B cell (primary cell): Measurements from ENCODE around the gene SLC5A12. TPM values are rescaled to one million over a fixed set of nuclear protein-coding genes. Genes with fewer than 3 reads are reported as not detected.

Experiments used
- ATAC-seq: fragments of 200-7000 bp; cut with Tn5 transposase; one replicate; pipeline ENCODE4 v1.10.0; 2021; ENCODE audit warnings: low read depth, mild to moderate bottlenecking, moderate number of reproducible peaks, moderate library complexity
- CTCF ChIA-PET: fragments of 350-600 bp; sonication (Branson Sonifier 250); formaldehyde crosslinking; loops from one replicate; lab custom pipeline; 2021; ENCODE audit warnings: antibody characterized with exemption, inconsistent platforms; lab: Charles Lee
- POLR2A ChIA-PET: fragments of 350-600 bp; sonication (Branson Sonifier 250); formaldehyde crosslinking; loops from one replicate; lab custom pipeline; 2021; ENCODE audit warnings: antibody characterized with exemption; lab: Charles Lee
- DNase-seq: peaks from one replicate; pipeline ENCODE4 v3.0.0; 2013
- H2AFZ ChIP-seq: 2 replicates; pipeline ENCODE4 v1.6.1; 2012; ENCODE audit warnings: mild to moderate bottlenecking, low read depth, low read length; ENCODE audit not compliant: insufficient read depth, poor library complexity, severe bottlenecking
- H3K27ac ChIP-seq, 2 donors: 1 replicate in 1 of 2; 2 replicates in 1 of 2; pipeline ENCODE4 v1.5.1; 2012 to 2013; ENCODE audit warnings: low read length in 2 of 2, mild to moderate bottlenecking in 2 of 2, moderate library complexity in 1 of 2
- H3K27me3 ChIP-seq, 4 experiments: fragments of 200-600 bp in 1 of 4; sonication (generic) in 1 of 4; replicated peaks in 1 of 4; 1 replicate in 2 of 4; 2 replicates in 2 of 4; pipeline versions ENCODE4 v1.6.1 to v1.7.0; 2013 to 2016; ENCODE audit warnings: low read length in 3 of 4, mild to moderate bottlenecking in 2 of 4, mixed read lengths in 1 of 4, moderate library complexity in 1 of 4; ENCODE audit not compliant: insufficient read depth in 4 of 4, control insufficient read depth in 3 of 4; ENCODE audit errors: control extremely low read depth in 1 of 4
- H3K36me3 ChIP-seq, 2 experiments: replicated peaks in 1 of 2; 1 replicate in 1 of 2; 2 replicates in 1 of 2; pipeline versions ENCODE4 v1.6.1 to v1.7.1; 2013; ENCODE audit warnings: low read length in 1 of 2; ENCODE audit not compliant: insufficient read depth in 2 of 2, control insufficient read depth in 1 of 2; ENCODE audit errors: control extremely low read depth in 1 of 2, extremely low read depth in 1 of 2
- H3K4me1 ChIP-seq, 2 donors: fragments of 200-600 bp in 1 of 2; sonication (generic) in 1 of 2; 1 replicate in 1 of 2; 2 replicates in 1 of 2; pipeline versions ENCODE4 v1.5.1 to v1.6.1; 2013 to 2017; ENCODE audit warnings: low read length in 2 of 2; ENCODE audit not compliant: control insufficient read depth in 2 of 2, insufficient read depth in 2 of 2
- H3K4me2 ChIP-seq: replicated peaks from 2 replicates; pipeline ENCODE3; 2012; ENCODE audit warnings: mild to moderate bottlenecking, low read depth, low read length; ENCODE audit not compliant: poor library complexity, severe bottlenecking
- H3K4me3 ChIP-seq, 5 experiments: fragments of 200-600 bp in 1 of 5; sonication (generic) in 1 of 5; 1 replicate in 3 of 5; 2 replicates in 2 of 5; pipeline versions ENCODE4 v1.5.1 to v1.7.0; 2011 to 2016; ENCODE audit warnings: low read length in 4 of 5, mild to moderate bottlenecking in 4 of 5, low read depth in 2 of 5, control low read depth in 1 of 5, moderate library complexity in 1 of 5; ENCODE audit not compliant: insufficient read depth in 1 of 5; ENCODE audit errors: control extremely low read depth in 1 of 5, extremely low read depth in 1 of 5
- H3K79me2 ChIP-seq: fragments of 200-600 bp; sonication (generic); one replicate; pipeline ENCODE4 v1.6.0; 2016; ENCODE audit warnings: low read length; ENCODE audit not compliant: control insufficient read depth, insufficient read depth
- H3K9ac ChIP-seq: fragments of 200-600 bp; sonication (generic); 2 replicates; pipeline ENCODE4 v1.6.1; 2017; ENCODE audit warnings: mild to moderate bottlenecking, low read length, moderate library complexity
- H3K9me3 ChIP-seq, 3 donors: one replicate each; pipeline versions ENCODE4 v1.6.1 to v1.7.1; 2013; ENCODE audit warnings: low read length in 2 of 3; ENCODE audit not compliant: control insufficient read depth in 2 of 3, insufficient read depth in 1 of 3; ENCODE audit errors: control extremely low read depth in 1 of 3
- H4K20me1 ChIP-seq: 2 replicates; pipeline ENCODE4 v1.6.0; 2012; ENCODE audit warnings: mild to moderate bottlenecking, low read length; ENCODE audit not compliant: insufficient read depth, control insufficient read depth, poor library complexity, severe bottlenecking
- H3K27ac Mint-ChIP-seq: one replicate; pipeline ENCODE4 v1.8.0; 2021; ENCODE audit warnings: mixed read lengths
- H3K27me3 Mint-ChIP-seq: one replicate; pipeline ENCODE4 v1.8.0; 2021; ENCODE audit warnings: mixed read lengths
- H3K4me1 Mint-ChIP-seq: one replicate; pipeline ENCODE4 v1.8.0; 2021; ENCODE audit warnings: mixed read lengths
- H3K4me3 Mint-ChIP-seq: one replicate; pipeline ENCODE4 v1.8.0; 2021; ENCODE audit warnings: mixed read lengths
- H3K9me3 Mint-ChIP-seq: one replicate; pipeline ENCODE4 v1.8.0; 2022; ENCODE audit warnings: mixed read lengths; ENCODE audit not compliant: insufficient read depth
- EZH2 ChIP-seq: IDR thresholded peaks from 2 replicates; pipeline ENCODE4 v1.6.1; 2012; ENCODE audit warnings: borderline replicate concordance, low read depth, mild to moderate bottlenecking, moderate library complexity, low read length; ENCODE audit not compliant: insufficient read depth, poor library complexity, severe bottlenecking
- WGBS: methylation state at CpG from one replicate; pipeline ENCODE4 v1.1.5; 2013; ENCODE audit warnings: missing lambda C conversion rate; ENCODE audit not compliant: insufficient coverage; 5-methylcytosine and 5-hydroxymethylcytosine counted together
- intact Hi-C: fragments of 100-400 bp; cut with micrococcal nuclease; formaldehyde crosslinking; loops from one replicate; pipeline ENCODE4 v1.10.0; 2022
- polyA plus RNA-seq: library from polyadenylated mRNA; depleted of rRNA; stranded (reverse); fragments of >200 nt; gene quantifications from 2 replicates; pipeline ENCODE4 v1.2.3, GENCODE V29; 2012
- total RNA-seq, 2 donors: library from RNA; stranded (reverse); fragments of 120-200 nt in 1 of 2; gene quantifications; 1 replicate in 1 of 2; 2 replicates in 1 of 2; pipeline versions ENCODE4 v1.2.3 to v1.2.4, GENCODE V29; 2013 to 2022
- TF ChIP-seq, protein P1 (sequence below): fragments of 200-600 bp; IDR thresholded peaks from one replicate; pipeline ENCODE4 v1.8.0; 2022; ENCODE audit warnings: antibody characterized with exemption, mild to moderate bottlenecking

Gene SLC5A12
- total and polyA plus RNA-seq, 2 donors (not counting 1 experiment from before 2014, with no cell fraction given) = not detected

DNA sequence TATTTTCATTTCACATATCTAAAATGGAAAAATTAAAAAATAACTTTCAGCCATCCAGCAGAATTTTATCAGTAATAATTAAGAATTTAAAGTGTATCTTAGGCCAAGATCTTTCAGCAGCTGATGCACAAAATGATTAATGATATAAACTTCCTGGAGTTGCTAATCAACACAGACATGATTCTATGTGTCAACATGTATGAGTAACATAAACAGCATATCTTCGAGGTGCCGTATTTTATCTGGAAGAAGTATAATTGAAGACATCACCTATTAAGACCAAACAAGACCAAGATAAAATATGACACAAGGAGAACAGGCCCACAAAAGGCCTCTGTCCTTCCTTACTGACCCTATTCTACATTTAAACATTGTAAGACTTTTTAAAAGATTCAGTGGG, 45.2 kb downstream of the SLC5A12 start:
- no CpG with 5 or more reads among the region's 2 CpGs for WGBS
- Mint-ChIP-seq H3K4me3 (no peak overlapping the region), H3K4me1 (peaks cover 2% of the 10 kb centered on the region), H3K27ac (no peak overlapping the region), H3K9me3 (no peaks in the 10 kb centered on the region), H3K27me3 (no peaks in the 10 kb centered on the region)
- ChIA-PET POLR2A (no interaction called here), CTCF (no interaction called here)
- Histone ChIP-seq H3K4me1 (no peaks in the 10 kb centered on the region), H3K9ac (no peak overlapping the region), H3K79me2 (no peaks in the 10 kb centered on the region), H3K27me3 (no peaks in the 10 kb centered on the region), H3K4me3 (no peak overlapping the region), H3K4me2 (no peak overlapping the region), H3K36me3 (no peaks in the 10 kb centered on the region), H3K27ac (no peak overlapping the region), H3K9me3 (no peaks in the 10 kb centered on the region), H4K20me1 (no peaks in the 10 kb centered on the region), H2AFZ (no peak overlapping the region)
- DNase-seq = no peak
- no peak for ATAC-seq
- TF ChIP-seq, protein P1, sequence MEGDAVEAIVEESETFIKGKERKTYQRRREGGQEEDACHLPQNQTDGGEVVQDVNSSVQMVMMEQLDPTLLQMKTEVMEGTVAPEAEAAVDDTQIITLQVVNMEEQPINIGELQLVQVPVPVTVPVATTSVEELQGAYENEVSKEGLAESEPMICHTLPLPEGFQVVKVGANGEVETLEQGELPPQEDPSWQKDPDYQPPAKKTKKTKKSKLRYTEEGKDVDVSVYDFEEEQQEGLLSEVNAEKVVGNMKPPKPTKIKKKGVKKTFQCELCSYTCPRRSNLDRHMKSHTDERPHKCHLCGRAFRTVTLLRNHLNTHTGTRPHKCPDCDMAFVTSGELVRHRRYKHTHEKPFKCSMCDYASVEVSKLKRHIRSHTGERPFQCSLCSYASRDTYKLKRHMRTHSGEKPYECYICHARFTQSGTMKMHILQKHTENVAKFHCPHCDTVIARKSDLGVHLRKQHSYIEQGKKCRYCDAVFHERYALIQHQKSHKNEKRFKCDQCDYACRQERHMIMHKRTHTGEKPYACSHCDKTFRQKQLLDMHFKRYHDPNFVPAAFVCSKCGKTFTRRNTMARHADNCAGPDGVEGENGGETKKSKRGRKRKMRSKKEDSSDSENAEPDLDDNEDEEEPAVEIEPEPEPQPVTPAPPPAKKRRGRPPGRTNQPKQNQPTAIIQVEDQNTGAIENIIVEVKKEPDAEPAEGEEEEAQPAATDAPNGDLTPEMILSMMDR = no peak
- no peak for TF ChIP-seq EZH2
- intact Hi-C loops = no loop called here

DNA sequence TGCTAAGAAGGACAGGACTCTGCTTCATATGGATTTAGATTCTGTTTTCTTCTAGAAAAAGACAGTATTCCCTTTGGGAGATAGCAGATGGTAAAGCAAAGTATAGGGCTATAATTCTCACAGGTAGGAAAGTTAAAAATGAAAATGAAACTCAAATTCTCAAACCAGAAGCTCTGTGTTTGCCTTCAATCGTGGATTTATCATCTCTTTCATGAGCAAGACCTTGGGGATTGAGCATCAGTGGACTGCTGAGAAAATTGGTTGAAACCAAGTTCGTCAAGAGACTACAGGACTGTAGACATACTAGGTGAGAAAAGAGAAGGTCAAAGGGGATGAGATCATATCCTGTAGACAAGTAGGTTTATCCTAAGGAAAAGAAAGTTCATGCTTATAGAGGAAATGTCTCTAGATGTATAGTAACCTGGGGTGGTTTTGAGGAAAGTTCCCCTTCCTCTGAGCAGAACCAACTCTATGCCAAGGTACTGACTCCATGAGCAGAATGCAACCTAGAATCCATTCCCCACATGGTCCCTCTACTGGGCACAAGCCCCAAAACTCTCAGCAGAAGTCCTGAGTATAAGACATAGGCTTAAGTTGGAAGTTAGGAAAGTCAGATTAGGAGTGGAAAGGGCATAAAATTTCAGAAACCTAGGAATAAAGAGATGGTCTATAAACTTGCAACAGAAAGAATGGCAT, 46.5 kb downstream of the SLC5A12 start:
- no peak for TF ChIP-seq EZH2
- TF ChIP-seq, protein P1 = no peak
- POLR2A ChIA-PET = no interaction called here

More for the DNA sequence above, 46.5 kb downstream of the SLC5A12 start:
- CTCF ChIA-PET = no interaction called here
- ATAC-seq (no peak), DNase-seq (no peak)
- intact Hi-C loops = no loop called here
- H3K36me3 ChIP-seq = no peaks in the 10 kb centered on the region
- H3K79me2 ChIP-seq = no peaks in the 10 kb centered on the region
- peaks cover 2% of the 10 kb centered on the region for H3K4me1 Mint-ChIP-seq
- no peaks in the 10 kb centered on the region for H3K27me3 Mint-ChIP-seq
- no peak overlapping the region for H3K4me2 ChIP-seq
- no peaks in the 10 kb centered on the region for H4K20me1 ChIP-seq
- no peaks in the 10 kb centered on the region for H3K9me3 Mint-ChIP-seq
- H3K27me3 ChIP-seq = no peaks in the 10 kb centered on the region
- no peak overlapping the region for H3K4me3 ChIP-seq
- H3K9ac ChIP-seq = no peak overlapping the region
- no peak overlapping the region for H3K4me3 Mint-ChIP-seq
- no peak overlapping the region for H3K27ac ChIP-seq
- H2AFZ ChIP-seq = no peak overlapping the region
- WGBS = 50% methylated on average over 1 of the region's 2 CpGs
- H3K4me1 ChIP-seq = no peaks in the 10 kb centered on the region
- H3K27ac Mint-ChIP-seq = no peak overlapping the region
- H3K9me3 ChIP-seq = no peaks in the 10 kb centered on the region
